Adrenal gland (tissue), 12 donors: ENCODE results near the gene COPE. TPM values are rescaled to one million over a fixed set of nuclear protein-coding genes. Genes with fewer than 3 reads are reported as not detected.
"Not testable (repeated sequence)": the region's sequence is repeated elsewhere in the genome, so short reads cannot be mapped to it uniquely, and the experiment has no call there.

Source experiments
- DNase-seq, 7 donors: peaks; one replicate each; pipeline ENCODE4 v3.0.0-alpha.2; 2019 to 2020
- H3K27ac ChIP-seq, 5 donors: fragments of 200-600 bp; sonication (generic) in 4 of 5; 1 replicate in 3 of 5; 2 replicates in 2 of 5; pipeline versions ENCODE4 v1.5.1 to v1.8.0; 2016 to 2020; ENCODE audit warnings: mild to moderate bottlenecking in 1 of 5
- H3K27me3 ChIP-seq: fragments of 200-600 bp; 2 replicates; pipeline ENCODE4 v1.8.0; 2021
- H3K36me3 ChIP-seq, 2 donors: fragments of 200-600 bp; replicated peaks in 1 of 2; 1 replicate in 1 of 2; 2 replicates in 1 of 2; pipeline versions ENCODE4 v1.5.1 to v1.8.0; 2018 to 2022
- H3K4me1 ChIP-seq, 2 donors: fragments of 200-600 bp; replicated peaks in 1 of 2; 1 replicate in 1 of 2; 2 replicates in 1 of 2; pipeline versions ENCODE4 v1.5.1 to v1.8.0; 2018 to 2021
- H3K4me3 ChIP-seq, 4 donors: fragments of 200-600 bp; sonication (generic) in 3 of 4; one replicate each; pipeline ENCODE4 v1.5.1; 2016 to 2018
- H3K9me3 ChIP-seq, 3 donors: fragments of 200-600 bp; sonication (generic) in 1 of 3; replicated peaks in 1 of 3; 1 replicate in 2 of 3; 2 replicates in 1 of 3; pipeline versions ENCODE4 v1.5.1 to v1.8.0; 2016 to 2021
- CTCF ChIP-seq, 6 experiments: fragments of 450-650 bp in 4 of 6; fragments of 200-600 bp in 2 of 6; sonication (generic) in 1 of 6; IDR thresholded peaks; 1 replicate in 5 of 6; 2 replicates in 1 of 6; pipeline versions ENCODE4 v1.5.1 to v1.8.0; 2016 to 2021; ENCODE audit warnings: antibody characterized with exemption in 6 of 6, mild to moderate bottlenecking in 2 of 6, moderate library complexity in 1 of 6
- POLR2A ChIP-seq, 2 donors: fragments of 450-650 bp; IDR thresholded peaks; one replicate each; pipeline ENCODE4 v1.6.1; 2017; ENCODE audit warnings: antibody characterized with exemption in 2 of 2, mild to moderate bottlenecking in 2 of 2, moderate library complexity in 1 of 2
- WGBS, 4 donors: extraction: QIAGEN DNeasy Blood & Tissue Kit in 2 of 4; methylation state at CpG; one replicate each; pipeline versions ENCODE4 v1.1.5 to v1.1.7; 2013 to 2017; 5-methylcytosine and 5-hydroxymethylcytosine counted together
- intact Hi-C, 2 donors: fragments of 100-400 bp; cut with DNase I; formaldehyde crosslinking; loops; one replicate each; pipeline versions ENCODE4 v1.14.1 to v1.15.0; 2022 to 2023
- polyA plus RNA-seq, 3 donors: library from polyadenylated mRNA; stranded (reverse); fragments of 200-250 nt in 2 of 3; fragments of 350-450 nt in 1 of 3; fragmentation: Illumina TruSeq in 1 of 3; extraction: RNeasy Lipid Tissue Mini Kit (QIAGEN cat#74804) in 1 of 3; gene quantifications; one replicate each; pipeline ENCODE4 v1.2.3, GENCODE V29; 2013 to 2014
- total RNA-seq, 9 donors: library from RNA; depleted of rRNA in 4 of 9; stranded (reverse); fragments of >200 nt in 4 of 9; fragments of 120-200 nt in 1 of 9; fragmentation: NEBNext Ultra II Directional in 1 of 9; extraction: Animal tissue kit (Norgen Biotek cat#: 25700) in 1 of 9; gene quantifications; one replicate each; pipeline versions ENCODE4 v1.1.0 to v1.2.4, GENCODE V29; 2013 to 2023
- donor health status: healthy with polysubstance abuse.
- donor health status: Bipolar disorder and iron deficiency.
- donor health status: DM: yes; HTN: yes; CAD: no.
- donor health status: DM: no; HTN: no; CAD: no.
- donor health status: DM: no; HTN: no; CAD: no.
- donor health status: DM: yes; HTN: yes; CAD: no.

COPE gene
- total and polyA plus RNA-seq, 12 donors: 45.1 to 400 (median 298) TPM

GRCh38 chr19:18954094-18954493, 34.9 kb upstream of the COPE start:
- H3K36me3 ChIP-seq: no peaks in the 10 kb centered on the region
- intact Hi-C loops: no loop called here
- H3K27ac ChIP-seq: no peak overlapping the region
- no peak for DNase-seq
- WGBS, 4 donors: 79 to 92% (median 85%) methylated on average over 3 of the region's 3 CpGs
- no peaks in the 10 kb centered on the region for H3K27me3 ChIP-seq
- no peak for TF ChIP-seq POLR2A (IDR thresholded peaks at IDR 0.05)
- no peak for TF ChIP-seq CTCF (IDR thresholded peaks at IDR 0.05)
- no peaks in the 10 kb centered on the region for H3K4me1 ChIP-seq
- no peaks in the 10 kb centered on the region for H3K9me3 ChIP-seq
- no peak overlapping the region for H3K4me3 ChIP-seq

GRCh38 chr19:18952364-18953003, 33.3 kb upstream of the COPE start:
- 44 to 57% (median 47%) methylated on average over 17 of the region's 17 CpGs for WGBS, 4 donors
- intact Hi-C loops: not testable (repeated sequence)
- DNase-seq: peak in 1 of 7 donors; percentile 64

GRCh38 chr19:18951721-18952281, 32.6 kb upstream of the COPE start:
- no peak for DNase-seq
- WGBS, 4 donors: 88 to 92% (median 91%) methylated on average over 7 of the region's 7 CpGs

More at GRCh38 chr19:18952364-18953003, 33.3 kb upstream of the COPE start:
- H3K36me3 ChIP-seq, H3K4me1 ChIP-seq, H3K9me3 ChIP-seq, H3K27me3 ChIP-seq, H3K4me3 ChIP-seq, H3K27ac ChIP-seq: not testable (repeated sequence)

GRCh38 chr19:18949858-18950257, 30.7 kb upstream of the COPE start:
- no peaks in the 10 kb centered on the region for H3K4me1 ChIP-seq
- TF ChIP-seq POLR2A (IDR thresholded peaks at IDR 0.05) (no peak), CTCF (IDR thresholded peaks at IDR 0.05) (no peak)
- H3K27me3 ChIP-seq: no peaks in the 10 kb centered on the region
- no peaks in the 10 kb centered on the region for H3K36me3 ChIP-seq
- 76 to 89% (median 84%) methylated on average over 3 of the region's 3 CpGs for WGBS, 4 donors
- no peak for DNase-seq
- no peak overlapping the region for H3K27ac ChIP-seq
- H3K9me3 ChIP-seq: no peaks in the 10 kb centered on the region
- H3K4me3 ChIP-seq: no peak overlapping the region
- intact Hi-C loops: no loop called here

More at GRCh38 chr19:18951721-18952281, 32.6 kb upstream of the COPE start:
- Histone ChIP-seq H3K4me1 (no peaks in the 10 kb centered on the region), H3K36me3 (no peaks in the 10 kb centered on the region), H3K4me3 (no peak overlapping the region), H3K27me3 (no peaks in the 10 kb centered on the region), H3K27ac (no peak overlapping the region), H3K9me3 (no peaks in the 10 kb centered on the region)
- TF ChIP-seq CTCF (IDR thresholded peaks at IDR 0.05) (no peak), POLR2A (IDR thresholded peaks at IDR 0.05) (no peak)
- intact Hi-C loops: no loop called here

- Histone ChIP-seq H3K36me3 (no peaks in the 10 kb centered on the region), H3K27me3 (no peaks in the 10 kb centered on the region), H3K9me3 (no peaks in the 10 kb centered on the region), H3K27ac (no peak overlapping the region), H3K4me3 (no peak overlapping the region), H3K4me1 (no peaks in the 10 kb centered on the region)
- no peak for DNase-seq
- TF ChIP-seq CTCF (IDR thresholded peaks at IDR 0.05) (no peak), POLR2A (IDR thresholded peaks at IDR 0.05) (no peak)
- WGBS, 4 donors: 64 to 80% (median 78%) methylated on average over 5 of the region's 5 CpGs
- intact Hi-C loops: no loop called here
These were observed 29.8 kb upstream of the COPE start for GRCh38 chr19:18948976-18949356.
